Loucy (cell line): ENCODE data around the gene VSX2.

Experiments used
- H2AFZ ChIP-seq: fragments of 200-600 bp; sonication (generic); 2 replicates; pipeline ENCODE4 v1.6.0; 2016; ENCODE audit warnings: antibody characterized with exemption, mild to moderate bottlenecking, low read length, moderate library complexity
- H3F3A ChIP-seq: fragments of 200-600 bp; 2 replicates; pipeline ENCODE4 v1.6.0; 2016; ENCODE audit warnings: antibody characterized with exemption, low read depth, mild to moderate bottlenecking
- H3K27me3 ChIP-seq: fragments of 200-600 bp; sonication (generic); 2 replicates; pipeline ENCODE4 v1.6.1; 2014; ENCODE audit warnings: low read length, mild to moderate bottlenecking; ENCODE audit not compliant: insufficient read depth, poor library complexity, severe bottlenecking
- H3K36me3 ChIP-seq: fragments of 200-600 bp; sonication (generic); 2 replicates; pipeline ENCODE4 v1.6.1; 2016; ENCODE audit warnings: low read length; ENCODE audit not compliant: insufficient read depth
- H3K4me1 ChIP-seq: fragments of 200-600 bp; sonication (generic); 2 replicates; pipeline ENCODE4 v1.5.1; 2014; ENCODE audit warnings: low read length, mild to moderate bottlenecking; ENCODE audit not compliant: insufficient read depth, poor library complexity, severe bottlenecking
- H3K4me2 ChIP-seq: fragments of 200-600 bp; sonication (generic); 2 replicates; pipeline ENCODE4 v1.6.0; 2014; ENCODE audit warnings: antibody characterized with exemption, low read length, low read depth, mild to moderate bottlenecking; ENCODE audit not compliant: poor library complexity, severe bottlenecking
- H3K4me3 ChIP-seq: fragments of 200-600 bp; sonication (generic); 2 replicates; pipeline ENCODE4 v1.5.1; 2014; ENCODE audit warnings: low read length, mild to moderate bottlenecking, mixed read lengths; ENCODE audit not compliant: poor library complexity, severe bottlenecking
- H3K79me2 ChIP-seq: fragments of 200-600 bp; sonication (generic); 2 replicates; pipeline ENCODE4 v1.6.1; 2014; ENCODE audit warnings: low read length; ENCODE audit not compliant: insufficient read depth
- H3K9ac ChIP-seq: fragments of 200-600 bp; sonication (generic); 2 replicates; pipeline ENCODE4 v1.6.0; 2014; ENCODE audit warnings: mild to moderate bottlenecking, low read depth, low read length, moderate library complexity; ENCODE audit not compliant: poor library complexity, severe bottlenecking
- H3K9me2 ChIP-seq: fragments of 200-600 bp; sonication (generic); replicated peaks from 2 replicates; pipeline ENCODE4 v1.6.1; 2016; ENCODE audit warnings: low read depth, low read length, mixed read lengths
- H3K9me3 ChIP-seq: fragments of 200-600 bp; sonication (generic); 2 replicates; pipeline ENCODE4 v1.6.1; 2014; ENCODE audit warnings: mild to moderate bottlenecking, antibody characterized with exemption, low read length, low read depth; ENCODE audit not compliant: insufficient read depth
- H4K20me1 ChIP-seq: fragments of 200-600 bp; sonication (generic); 2 replicates; pipeline ENCODE4 v1.6.0; 2014; ENCODE audit warnings: antibody characterized with exemption, low read length, mild to moderate bottlenecking; ENCODE audit not compliant: insufficient read depth, poor library complexity, severe bottlenecking
- CTCF ChIP-seq: fragments of 200-600 bp; sonication (generic); conservative IDR thresholded peaks from 2 replicates; pipeline ENCODE4 v1.5.1; 2014; ENCODE audit warnings: mild to moderate bottlenecking, antibody characterized with exemption, low read length
- EZH2phosphoT487 ChIP-seq: fragments of 200-600 bp; IDR thresholded peaks from 2 replicates; pipeline ENCODE4 v1.6.1; 2018; ENCODE audit warnings: antibody characterized with exemption, mild to moderate bottlenecking, moderate library complexity, borderline replicate concordance

VSX2 gene

GRCh38 chr14:74255281-74255680 is 16.0 kb downstream of the VSX2 start:
- Histone ChIP-seq H3K4me1 (peaks cover 9% of the 10 kb centered on the region), H3K9me2 (no peaks in the 10 kb centered on the region), H2AFZ (no peak overlapping the region), H3K4me3 (no peak overlapping the region), H3K36me3 (no peaks in the 10 kb centered on the region), H3F3A (no peaks in the 10 kb centered on the region), H4K20me1 (no peaks in the 10 kb centered on the region), H3K9me3 (no peaks in the 10 kb centered on the region), H3K79me2 (no peaks in the 10 kb centered on the region), H3K4me2 (no peak overlapping the region), H3K27me3 (no peaks in the 10 kb centered on the region), H3K9ac (no peak overlapping the region)
- TF ChIP-seq CTCF, result no peak
- no peak for TF ChIP-seq EZH2phosphoT487

- H3K36me3 ChIP-seq, result no peaks in the 10 kb centered on the region
- peak overlapping the region; percentile 95 for H3K4me2 ChIP-seq
- H3K4me3 ChIP-seq, result peak overlapping the region; percentile 75
- peaks cover 9% of the 10 kb centered on the region for H3K4me1 ChIP-seq
- H3K79me2 ChIP-seq, result no peaks in the 10 kb centered on the region
- H3K9me2 ChIP-seq, result no peaks in the 10 kb centered on the region
- H3F3A ChIP-seq, result no peaks in the 10 kb centered on the region
- H4K20me1 ChIP-seq, result no peaks in the 10 kb centered on the region
- H3K27me3 ChIP-seq, result no peaks in the 10 kb centered on the region
- H2AFZ ChIP-seq, result peak overlapping the region; percentile 97
- H3K9me3 ChIP-seq, result no peaks in the 10 kb centered on the region
- TF ChIP-seq EZH2phosphoT487 (no peak), CTCF (peak; percentile 69)
- H3K9ac ChIP-seq, result peak overlapping the region; percentile 68
Measured at GRCh38 chr14:74257078-74257940, 18.1 kb downstream of the VSX2 start.

GRCh38 chr14:74257941-74258763 is 18.9 kb downstream of the VSX2 start:
- Histone ChIP-seq H3K4me1 (peaks cover 9% of the 10 kb centered on the region), H2AFZ (peak overlapping the region; percentile 96), H3K9me2 (no peaks in the 10 kb centered on the region), H3K79me2 (no peaks in the 10 kb centered on the region), H3K4me3 (peak overlapping the region; percentile 75), H3K9ac (peak overlapping the region; percentile 68), H3K36me3 (no peaks in the 10 kb centered on the region), H3K4me2 (peak overlapping the region; percentile 95), H3K9me3 (no peaks in the 10 kb centered on the region), H3F3A (no peaks in the 10 kb centered on the region), H3K27me3 (no peaks in the 10 kb centered on the region), H4K20me1 (no peaks in the 10 kb centered on the region)
- TF ChIP-seq CTCF (no peak), EZH2phosphoT487 (no peak)
